H1 (cell line): ENCODE results near the gene OTUD4. TPM values are rescaled to one million over a fixed set of nuclear protein-coding genes. Genes with fewer than 3 reads are reported as not detected.

Experiments used
- CTCF ChIA-PET: fragments of 300-600 bp; sonication (Branson Sonifier 250); formaldehyde crosslinking; loops from one replicate; lab custom pipeline; 2021; ENCODE audit not compliant: partially characterized antibody; lab: Charles Lee
- POLR2A ChIA-PET: fragments of 300-600 bp; sonication (Branson Sonifier 250); formaldehyde crosslinking; loops from one replicate; lab custom pipeline; 2021; ENCODE audit warnings: inconsistent platforms; ENCODE audit not compliant: partially characterized antibody; lab: Charles Lee
- DNase-seq, 2 experiments: peaks; one replicate each; pipeline versions ENCODE4 v3.0.0 to v3.0.0-alpha.2; 2010 to 2022; ENCODE audit warnings: low spot score in 2 of 2, low read depth in 1 of 2, mixed read lengths in 1 of 2
- FAIRE-seq: peaks from 2 replicates; lab custom pipeline; 2011; peaks lifted over from hg19 to GRCh38; lab: Jason Lieb, UNC
- H2AFZ ChIP-seq: 2 replicates; pipeline ENCODE4 v1.8.1; 2012; ENCODE audit warnings: low read length, inconsistent platforms
- H2AK5ac ChIP-seq: 2 replicates; pipeline ENCODE4 v1.6.1; 2013; ENCODE audit warnings: low read depth, low read length
- H2BK120ac ChIP-seq: replicated peaks from 2 replicates; pipeline ENCODE3; 2013; ENCODE audit warnings: low read depth, low read length, inconsistent platforms
- H2BK12ac ChIP-seq: 2 replicates; pipeline ENCODE4 v1.6.1; 2013; ENCODE audit warnings: low read depth, low read length
- H2BK15ac ChIP-seq: 2 replicates; pipeline ENCODE4 v1.6.1; 2013; ENCODE audit warnings: low read length
- H2BK20ac ChIP-seq: 2 replicates; pipeline ENCODE4 v1.6.1; 2013; ENCODE audit warnings: low read length
- H2BK5ac ChIP-seq: 2 replicates; pipeline ENCODE4 v1.6.1; 2013; ENCODE audit warnings: low read depth, low read length
- H3K14ac ChIP-seq: 2 replicates; pipeline ENCODE4 v1.6.1; 2013; ENCODE audit warnings: inconsistent platforms; ENCODE audit not compliant: insufficient read length
- H3K18ac ChIP-seq: 2 replicates; pipeline ENCODE4 v1.6.1; 2013; ENCODE audit warnings: low read length; ENCODE audit errors: extremely low read depth
- H3K23ac ChIP-seq: 2 replicates; pipeline ENCODE4 v1.6.1; 2013; ENCODE audit warnings: inconsistent platforms; ENCODE audit not compliant: insufficient read length
- H3K23me2 ChIP-seq: 2 replicates; pipeline ENCODE4 v1.6.1; 2013; ENCODE audit warnings: low read depth, low read length
- H3K27ac ChIP-seq: 2 replicates; pipeline ENCODE4 v1.6.1; 2011; ENCODE audit warnings: low read depth, low read length, inconsistent platforms
- H3K27me3 ChIP-seq, 4 experiments: replicated peaks in 1 of 4; 1 replicate in 1 of 4; 2 replicates in 3 of 4; pipeline versions ENCODE4 v1.6.1 to v1.8.1; 2011 to 2013; ENCODE audit warnings: low read length in 3 of 4, mild to moderate bottlenecking in 3 of 4, inconsistent platforms in 2 of 4, mixed read lengths in 2 of 4, moderate library complexity in 1 of 4; ENCODE audit not compliant: control insufficient read depth in 3 of 4, insufficient read depth in 3 of 4; ENCODE audit errors: extremely low read depth in 1 of 4
- H3K36me3 ChIP-seq, 4 experiments: 2 replicates each; pipeline versions ENCODE4 v1.6.1 to v1.8.1; 2011 to 2013; ENCODE audit warnings: mild to moderate bottlenecking in 4 of 4, low read length in 3 of 4, moderate library complexity in 2 of 4, control low read depth in 1 of 4, inconsistent platforms in 1 of 4; ENCODE audit not compliant: insufficient read depth in 4 of 4, control insufficient read depth in 2 of 4
- H3K4ac ChIP-seq: replicated peaks from 2 replicates; pipeline ENCODE3; 2013; ENCODE audit warnings: low read length, low read depth, mixed read lengths, inconsistent platforms; ENCODE audit not compliant: insufficient read length
- H3K4me1 ChIP-seq, 4 experiments: replicated peaks in 1 of 4; 1 replicate in 1 of 4; 2 replicates in 3 of 4; pipeline versions ENCODE4 v1.6.1 to v1.8.1; 2011 to 2013; ENCODE audit warnings: low read length in 3 of 4, inconsistent platforms in 2 of 4, mixed read lengths in 1 of 4; ENCODE audit not compliant: insufficient read depth in 4 of 4, control insufficient read depth in 3 of 4
- H3K4me2 ChIP-seq, 2 experiments: 2 replicates each; pipeline versions ENCODE4 v1.6.1 to v1.8.1; 2011 to 2013; ENCODE audit warnings: low read depth in 2 of 2, low read length in 2 of 2, control low read depth in 1 of 2, inconsistent platforms in 1 of 2, mild to moderate bottlenecking in 1 of 2; ENCODE audit not compliant: insufficient read depth in 1 of 2
- H3K4me3 ChIP-seq, 4 experiments: fragments of 200-600, 300-600 bp in 1 of 4; sonication (generic), shearing (Covaris generic), sonication (Bioruptor Twin) in 1 of 4; 2 replicates each; pipeline versions ENCODE4 v1.5.1 to v1.8.1; 2011 to 2016; ENCODE audit warnings: low read length in 4 of 4, low read depth in 3 of 4, control low read depth in 2 of 4, inconsistent platforms in 2 of 4, mild to moderate bottlenecking in 2 of 4, mixed read lengths in 1 of 4, moderate library complexity in 1 of 4; ENCODE audit not compliant: insufficient read depth in 2 of 4; ENCODE audit errors: extremely low read depth in 1 of 4
- H3K56ac ChIP-seq: replicated peaks from 2 replicates; pipeline ENCODE3; 2013; ENCODE audit warnings: low read depth, mild to moderate bottlenecking, mixed read lengths, low read length, inconsistent platforms; ENCODE audit not compliant: insufficient read length
- H3K79me1 ChIP-seq: 2 replicates; pipeline ENCODE4 v1.6.1; 2013; ENCODE audit warnings: low read depth, low read length, control low read depth
- H3K79me2 ChIP-seq, 2 experiments: 2 replicates each; pipeline versions ENCODE4 v1.6.1 to v1.8.1; 2012 to 2013; ENCODE audit warnings: low read length in 2 of 2, mild to moderate bottlenecking in 2 of 2, inconsistent platforms in 1 of 2; ENCODE audit not compliant: insufficient read depth in 2 of 2, control insufficient read depth in 1 of 2
- H3K9ac ChIP-seq, 4 experiments: replicated peaks in 1 of 4; 1 replicate in 1 of 4; 2 replicates in 3 of 4; pipeline versions ENCODE4 v1.6.1 to v1.8.1; 2011 to 2013; ENCODE audit warnings: low read depth in 3 of 4, low read length in 3 of 4, control low read depth in 2 of 4, mild to moderate bottlenecking in 2 of 4, moderate library complexity in 2 of 4, inconsistent platforms in 1 of 4; ENCODE audit errors: extremely low read depth in 1 of 4
- H3K9me3 ChIP-seq, 2 experiments: 2 replicates each; pipeline versions ENCODE4 v1.6.1 to v1.8.1; 2012 to 2013; ENCODE audit warnings: mild to moderate bottlenecking in 2 of 2, moderate library complexity in 2 of 2, control low read depth in 1 of 2, inconsistent platforms in 1 of 2, low read depth in 1 of 2, low read length in 1 of 2, mixed read lengths in 1 of 2; ENCODE audit not compliant: insufficient read depth in 2 of 2
- H4K20me1 ChIP-seq, 2 experiments: replicated peaks in 1 of 2; 2 replicates each; pipeline versions ENCODE3 to v1.8.1; 2011 to 2013; ENCODE audit warnings: inconsistent platforms in 2 of 2, low read length in 2 of 2, mild to moderate bottlenecking in 1 of 2; ENCODE audit not compliant: insufficient read depth in 2 of 2, control insufficient read depth in 1 of 2
- H4K5ac ChIP-seq: 2 replicates; pipeline ENCODE4 v1.6.1; 2013; ENCODE audit warnings: low read length, low read depth, mixed read lengths, inconsistent platforms; ENCODE audit not compliant: insufficient read length
- H4K8ac ChIP-seq: 2 replicates; pipeline ENCODE4 v1.8.0; 2013; ENCODE audit warnings: mild to moderate bottlenecking, moderate library complexity, low read length, inconsistent platforms; ENCODE audit not compliant: insufficient read depth; ENCODE audit errors: extremely low read depth
- H4K91ac ChIP-seq: replicated peaks from 2 replicates; pipeline ENCODE3; 2013; ENCODE audit warnings: low read length, mixed read lengths, inconsistent platforms; ENCODE audit not compliant: insufficient read length
- BCL11A ChIP-seq, 2 experiments: IDR thresholded peaks; one replicate each; pipeline ENCODE4 v1.6.1; 2011; ENCODE audit warnings: low read depth in 2 of 2, low read length in 2 of 2, mild to moderate bottlenecking in 2 of 2
- GABPA ChIP-seq: IDR thresholded peaks from 2 replicates; pipeline ENCODE4 v1.6.1; 2011; ENCODE audit warnings: mild to moderate bottlenecking, low read length, moderate library complexity, borderline replicate concordance; ENCODE audit not compliant: insufficient read depth
- HDAC6 ChIP-seq: IDR thresholded peaks from one replicate; pipeline ENCODE4 v1.7.1; 2012; ENCODE audit warnings: low read depth, mild to moderate bottlenecking, inconsistent platforms, low read length, moderate library complexity
- KDM5A ChIP-seq: fragments of 200-600 bp; IDR thresholded peaks from 2 replicates; pipeline ENCODE4 v1.7.1; 2012; ENCODE audit warnings: mild to moderate bottlenecking, low read length, inconsistent platforms, mixed read lengths
- NANOG ChIP-seq: IDR thresholded peaks from 2 replicates; pipeline ENCODE4 v1.6.1; 2011; ENCODE audit warnings: low read length, low read depth, mild to moderate bottlenecking, inconsistent platforms; ENCODE audit not compliant: insufficient read depth, poor library complexity, severe bottlenecking
- POLR2AphosphoS5 ChIP-seq: IDR thresholded peaks from 2 replicates; pipeline ENCODE4 v1.6.1; 2011; ENCODE audit warnings: low read depth, low read length
- RFX5 ChIP-seq: IDR thresholded peaks from 2 replicates; pipeline ENCODE4 v1.6.1; 2011; ENCODE audit warnings: low read depth, low read length, improper control_type of control experiment, borderline replicate concordance
- RNF2 ChIP-seq: fragments of 200-900, 300-1000 bp; sonication (generic); IDR thresholded peaks from 2 replicates; pipeline ENCODE4 v1.7.1; 2016; ENCODE audit warnings: borderline replicate concordance, low read depth, mild to moderate bottlenecking, antibody characterized with exemption, low read length; ENCODE audit not compliant: poor library complexity, severe bottlenecking; ENCODE audit errors: missing control alignments
- SIRT6 ChIP-seq: IDR thresholded peaks from one replicate; pipeline ENCODE4 v1.7.1; 2012; ENCODE audit warnings: low read length, inconsistent platforms
- ZNF274 ChIP-seq: IDR thresholded peaks from 2 replicates; pipeline ENCODE4 v1.7.0; 2012; ENCODE audit warnings: low read length, borderline replicate concordance; ENCODE audit errors: extremely low read depth
- WGBS, 2 experiments: shearing (Covaris generic) in 1 of 2; methylation state at CpG; one replicate each; pipeline versions ENCODE4 v1.1.6 to v1.1.7; 2013 to 2015; ENCODE audit warnings: low lambda C conversion rate in 2 of 2, mixed read lengths in 2 of 2, inconsistent platforms in 1 of 2, low coverage in 1 of 2, missing lambda C conversion rate in 1 of 2; ENCODE audit not compliant: insufficient replicate concordance in 2 of 2, insufficient coverage in 1 of 2, insufficient read length in 1 of 2; ENCODE audit errors: extremely low coverage in 1 of 2, missing lambda C conversion rate in 1 of 2; 5-methylcytosine and 5-hydroxymethylcytosine counted together
- polyA plus RNA-seq, 7 experiments: library from polyadenylated mRNA; depleted of rRNA in 3 of 7; stranded (reverse) in 5 of 7; unstranded in 2 of 7; fragments of >200 nt in 5 of 7; fragments of 200-250 nt in 2 of 7; gene quantifications; 1 replicate in 5 of 7; 2 replicates in 1 of 7; 4 replicates in 1 of 7; pipeline versions ENCODE4 v1.2.1 to v1.2.3, GENCODE V29; 2011 to 2013; ENCODE audit warnings: missing spikeins in 2 of 7, mixed read lengths in 2 of 7
- total RNA-seq: library from RNA; stranded (reverse); fragmentation: NEBNext Ultra II Directional; extraction: Animal tissue kit (Norgen Biotek cat#: 25700); gene quantifications from 2 replicates; pipeline ENCODE4 v1.2.1, GENCODE V29; 2021

OTUD4 gene
- total and polyA plus RNA-seq, 2 of the 8 experiments (the other 6 are each of a cell fraction or from before 2014, with no cell fraction given): 17.4 to 57.0 TPM

- peaks cover 0 to 3% (median 1%) of the 10 kb centered on the region in 4 experiments; a peak in 2 of 7 replicates for H3K4me1 ChIP-seq
- no peak overlapping the region for H2BK5ac ChIP-seq
- H3K18ac ChIP-seq: no peak overlapping the region
- H4K20me1 ChIP-seq: no peaks in the 10 kb centered on the region
- H3K14ac ChIP-seq: no peak overlapping the region
- no peaks in the 10 kb centered on the region for H3K9me3 ChIP-seq
- H4K8ac ChIP-seq: no peak overlapping the region
- no peak overlapping the region for H3K4ac ChIP-seq
- no peak overlapping the region for H3K9ac ChIP-seq
- H3K23ac ChIP-seq: no peak overlapping the region
- 89% methylated on average over 2 of the region's 2 CpGs; no CpG with 5 or more reads in 1 of the 2 experiments for WGBS, 2 experiments
- ChIA-PET POLR2A (interaction anchor here (2.2 kb wide), 1 partner anchor 8 kb away, joined by 5 read pairs; no protein-coding TSS in a partner anchor), CTCF (interaction anchor here (1.3 kb wide), 2 partner anchors 8 to 14 kb away, joined by 3 read pairs; no protein-coding TSS in a partner anchor)
- no peaks in the 10 kb centered on the region for H3K27me3 ChIP-seq
- no peak for TF ChIP-seq POLR2AphosphoS5
- TF ChIP-seq BCL11A (IDR thresholded peaks at IDR 0.05; ENCODE audit: low read depth in 2 of 2, low read length in 2 of 2): no peak
- TF ChIP-seq KDM5A: no peak
- TF ChIP-seq NANOG: no peak
- no peak for TF ChIP-seq SIRT6
- TF ChIP-seq ZNF274: no peak
- no peak for TF ChIP-seq HDAC6
- TF ChIP-seq GABPA: no peak
- no peak for TF ChIP-seq RNF2
- TF ChIP-seq RFX5: no peak
- no peak for FAIRE-seq
- no peak overlapping the region for H3K4me2 ChIP-seq
- no peak overlapping the region for H4K5ac ChIP-seq
- no peak overlapping the region for H2BK15ac ChIP-seq
- peaks cover 4 to 10% of the 10 kb centered on the region in 2 experiments; a peak in 3 of 4 replicates for H3K79me2 ChIP-seq
- no peaks in the 10 kb centered on the region for H3K79me1 ChIP-seq
- H2AFZ ChIP-seq: no peak overlapping the region
- peaks cover 8% of the 10 kb centered on the region for H3K23me2 ChIP-seq
- no peak overlapping the region for H2BK120ac ChIP-seq
- H3K27ac ChIP-seq: no peak overlapping the region
- H3K36me3 ChIP-seq: no peaks in the 10 kb centered on the region
- H2BK20ac ChIP-seq: no peak overlapping the region
- no peak overlapping the region for H3K56ac ChIP-seq
- DNase-seq: no peak
- no peak overlapping the region for H2BK12ac ChIP-seq
- no peak overlapping the region for H4K91ac ChIP-seq
- H2AK5ac ChIP-seq: no peak overlapping the region
- H3K4me3 ChIP-seq: no peak overlapping the region
Measured at GRCh38 chr4:145183581-145183980, 3.2 kb upstream of the OTUD4 start.
